Pancreas (tissue), 10 donors: Measurements from ENCODE around the gene ARID4B. TPM values are rescaled to one million over a fixed set of nuclear protein-coding genes. Genes with fewer than 3 reads are reported as not detected.

Source experiments
- ATAC-seq, 4 donors: fragments of 200-7000 bp; cut with Tn5 transposase; one replicate each; pipeline versions ENCODE4 v1.8.0 to v1.9.1; 2020; ENCODE audit warnings: mild to moderate bottlenecking in 4 of 4, moderate library complexity in 4 of 4
- DNase-seq, 6 donors: peaks; one replicate each; pipeline ENCODE4 v3.0.0-alpha.2; 2020
- FAIRE-seq: peaks from 2 replicates; lab custom pipeline; 2012; peaks lifted over from hg19 to GRCh38; lab: Jason Lieb, UNC
- H3K27ac ChIP-seq, 4 donors: fragments of 200-600 bp; sonication (generic); 1 replicate in 3 of 4; 2 replicates in 1 of 4; pipeline versions ENCODE4 v1.5.0 to v1.8.0; 2020
- H3K27me3 ChIP-seq, 4 donors: fragments of 200-600 bp; one replicate each; pipeline ENCODE4 v1.8.0; 2021
- H3K36me3 ChIP-seq, 3 donors: fragments of 200-600 bp; sonication (generic) in 1 of 3; one replicate each; pipeline versions ENCODE4 v1.5.0 to v1.8.0; 2020 to 2021
- H3K4me1 ChIP-seq, 3 donors: fragments of 200-600 bp; one replicate each; pipeline ENCODE4 v1.8.0; 2021
- H3K4me3 ChIP-seq, 4 donors: fragments of 200-600 bp; sonication (generic) in 2 of 4; one replicate each; pipeline versions ENCODE4 v1.5.0 to v1.8.0; 2020 to 2021
- H3K9me3 ChIP-seq, 4 donors: fragments of 200-600 bp; one replicate each; pipeline ENCODE4 v1.8.0; 2021
- WGBS, 2 donors: extraction: QIAGEN DNeasy Blood & Tissue Kit; methylation state at CpG; one replicate each; pipeline ENCODE4 v1.1.7; 2013; 5-methylcytosine and 5-hydroxymethylcytosine counted together
- intact Hi-C, 3 donors: fragments of 100-400 bp; cut with DNase I; formaldehyde crosslinking; loops; one replicate each; pipeline versions ENCODE4 v1.11.1 to v1.14.2; 2022
- polyA plus RNA-seq, 2 donors: library from polyadenylated mRNA; stranded (reverse); fragments of 200-250 nt; gene quantifications; one replicate each; pipeline ENCODE4 v1.2.3, GENCODE V29; 2013
- total RNA-seq, 6 donors: library from RNA; stranded (reverse); fragmentation: NEBNext Ultra II Directional in 4 of 6; extraction: Animal tissue kit (Norgen Biotek cat#: 25700) in 4 of 6; gene quantifications; one replicate each; pipeline versions ENCODE4 v1.2.1 to v1.2.4, GENCODE V29; 2021 to 2023
- TF ChIP-seq, protein P1 (sequence below), 4 donors: fragments of 200-600 bp; sonication (generic) in 3 of 4; IDR thresholded peaks; one replicate each; pipeline versions ENCODE4 v1.5.0 to v1.8.0; 2021; ENCODE audit warnings: antibody characterized with exemption in 4 of 4
- donor health status: healthy with polysubstance abuse.
- donor health status: DM: no; HTN: no; CAD: no; lungs with moderate emphysema.
- donor health status: DM: no; HTN: no; CAD: no.
- donor health status: control.
- donor health status: control.
- donor health status: Bipolar disorder and iron deficiency.
- donor health status: DM: yes; HTN: yes; CAD: no.
- donor health status: DM: no; HTN: no; CAD: no.
- donor health status: DM: no; HTN: no; CAD: no.
- donor health status: DM: yes; HTN: yes; CAD: no.

The ARID4B gene, protein sequence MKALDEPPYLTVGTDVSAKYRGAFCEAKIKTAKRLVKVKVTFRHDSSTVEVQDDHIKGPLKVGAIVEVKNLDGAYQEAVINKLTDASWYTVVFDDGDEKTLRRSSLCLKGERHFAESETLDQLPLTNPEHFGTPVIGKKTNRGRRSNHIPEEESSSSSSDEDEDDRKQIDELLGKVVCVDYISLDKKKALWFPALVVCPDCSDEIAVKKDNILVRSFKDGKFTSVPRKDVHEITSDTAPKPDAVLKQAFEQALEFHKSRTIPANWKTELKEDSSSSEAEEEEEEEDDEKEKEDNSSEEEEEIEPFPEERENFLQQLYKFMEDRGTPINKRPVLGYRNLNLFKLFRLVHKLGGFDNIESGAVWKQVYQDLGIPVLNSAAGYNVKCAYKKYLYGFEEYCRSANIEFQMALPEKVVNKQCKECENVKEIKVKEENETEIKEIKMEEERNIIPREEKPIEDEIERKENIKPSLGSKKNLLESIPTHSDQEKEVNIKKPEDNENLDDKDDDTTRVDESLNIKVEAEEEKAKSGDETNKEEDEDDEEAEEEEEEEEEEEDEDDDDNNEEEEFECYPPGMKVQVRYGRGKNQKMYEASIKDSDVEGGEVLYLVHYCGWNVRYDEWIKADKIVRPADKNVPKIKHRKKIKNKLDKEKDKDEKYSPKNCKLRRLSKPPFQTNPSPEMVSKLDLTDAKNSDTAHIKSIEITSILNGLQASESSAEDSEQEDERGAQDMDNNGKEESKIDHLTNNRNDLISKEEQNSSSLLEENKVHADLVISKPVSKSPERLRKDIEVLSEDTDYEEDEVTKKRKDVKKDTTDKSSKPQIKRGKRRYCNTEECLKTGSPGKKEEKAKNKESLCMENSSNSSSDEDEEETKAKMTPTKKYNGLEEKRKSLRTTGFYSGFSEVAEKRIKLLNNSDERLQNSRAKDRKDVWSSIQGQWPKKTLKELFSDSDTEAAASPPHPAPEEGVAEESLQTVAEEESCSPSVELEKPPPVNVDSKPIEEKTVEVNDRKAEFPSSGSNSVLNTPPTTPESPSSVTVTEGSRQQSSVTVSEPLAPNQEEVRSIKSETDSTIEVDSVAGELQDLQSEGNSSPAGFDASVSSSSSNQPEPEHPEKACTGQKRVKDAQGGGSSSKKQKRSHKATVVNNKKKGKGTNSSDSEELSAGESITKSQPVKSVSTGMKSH (N-terminal part only)
- total RNA-seq (10 to 100 TPM; 14.7 to 26.6 (median 19.2) TPM), polyA plus RNA-seq (10 to 100 TPM; 12.5 to 14.8 TPM)

GRCh38 chr1:235327559-235328270, at the start of gene ARID4B:
Gene ARID4B, minus strand, starts transcription at chr1:235328179. Its CDS starts 1,260 bp downstream, at chr1:235326919.
- no peaks in the 10 kb centered on the region for H3K27me3 ChIP-seq
- ATAC-seq (peak; percentile 25 to 47 (median 32)), DNase-seq (peak in 3 of 6 donors; percentile 90 to 91 (median 90)), FAIRE-seq (no peak)
- 0% methylated on average over 42 to 58 of the region's 58 CpGs for WGBS, 2 donors
- H3K4me3 ChIP-seq, result peak within 1 kb of the TSS; percentile 73 to 99 (median 94)
- intact Hi-C loops, result loop anchor here in 1 of 3 donors (10.0 kb wide), 1 partner anchor 73 kb away; no protein-coding TSS in a partner anchor
- H3K9me3 ChIP-seq, result no peaks in the 10 kb centered on the region
- no peaks in the 10 kb centered on the region for H3K36me3 ChIP-seq
- H3K27ac ChIP-seq, result peak within 1 kb of the TSS; percentile 87 to 99 (median 92)
- H3K4me1 ChIP-seq, result peaks cover 23 to 52% (median 49%) of the 10 kb centered on the region in 3 donors
- TF ChIP-seq, protein P1, sequence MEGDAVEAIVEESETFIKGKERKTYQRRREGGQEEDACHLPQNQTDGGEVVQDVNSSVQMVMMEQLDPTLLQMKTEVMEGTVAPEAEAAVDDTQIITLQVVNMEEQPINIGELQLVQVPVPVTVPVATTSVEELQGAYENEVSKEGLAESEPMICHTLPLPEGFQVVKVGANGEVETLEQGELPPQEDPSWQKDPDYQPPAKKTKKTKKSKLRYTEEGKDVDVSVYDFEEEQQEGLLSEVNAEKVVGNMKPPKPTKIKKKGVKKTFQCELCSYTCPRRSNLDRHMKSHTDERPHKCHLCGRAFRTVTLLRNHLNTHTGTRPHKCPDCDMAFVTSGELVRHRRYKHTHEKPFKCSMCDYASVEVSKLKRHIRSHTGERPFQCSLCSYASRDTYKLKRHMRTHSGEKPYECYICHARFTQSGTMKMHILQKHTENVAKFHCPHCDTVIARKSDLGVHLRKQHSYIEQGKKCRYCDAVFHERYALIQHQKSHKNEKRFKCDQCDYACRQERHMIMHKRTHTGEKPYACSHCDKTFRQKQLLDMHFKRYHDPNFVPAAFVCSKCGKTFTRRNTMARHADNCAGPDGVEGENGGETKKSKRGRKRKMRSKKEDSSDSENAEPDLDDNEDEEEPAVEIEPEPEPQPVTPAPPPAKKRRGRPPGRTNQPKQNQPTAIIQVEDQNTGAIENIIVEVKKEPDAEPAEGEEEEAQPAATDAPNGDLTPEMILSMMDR (IDR thresholded peaks at IDR 0.05), result no peak

DNA sequence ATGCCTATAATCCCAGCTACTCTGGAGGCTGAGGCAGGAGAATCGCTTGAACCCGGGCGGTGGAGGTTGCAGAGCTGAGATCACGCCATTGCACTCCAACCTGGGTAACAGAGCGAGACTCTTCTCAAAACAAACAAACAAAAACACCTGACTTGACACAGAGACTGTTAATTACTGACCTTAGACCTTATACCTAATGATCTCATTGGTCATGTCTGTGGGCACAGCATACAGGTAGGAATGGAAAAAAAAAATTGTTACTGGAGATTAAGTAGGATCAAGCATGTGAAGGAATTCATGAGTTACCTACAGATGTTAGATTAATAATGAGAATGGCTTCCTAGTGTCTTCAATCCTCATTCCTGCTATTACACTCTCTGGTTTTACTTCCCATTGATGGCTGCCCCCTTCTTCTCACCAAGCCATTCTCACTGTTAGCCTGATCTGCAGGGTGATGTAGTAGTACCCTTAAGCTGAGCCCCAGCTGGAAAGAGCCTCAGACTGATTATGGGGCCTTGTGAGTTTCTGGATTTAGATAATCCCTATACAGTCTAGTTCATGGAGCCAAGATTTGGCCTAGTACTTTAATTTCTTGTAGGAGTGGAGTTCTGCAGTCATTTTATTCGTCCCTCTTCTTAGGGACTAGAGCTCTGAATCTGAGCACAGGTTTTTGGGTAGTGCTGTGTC, 48.1 kb upstream of the ARID4B start:
- Histone ChIP-seq H3K36me3 (peaks cover 0 to 8% (median 3%) of the 10 kb centered on the region in 3 donors), H3K27me3 (no peaks in the 10 kb centered on the region), H3K9me3 (no peaks in the 10 kb centered on the region), H3K27ac (no peak overlapping the region), H3K4me1 (no peaks in the 10 kb centered on the region), H3K4me3 (no peak overlapping the region)
- no peak for DNase-seq
- 95 to 96% methylated on average over 6 of the region's 6 CpGs for WGBS, 2 donors
- intact Hi-C loops, result no loop called here
- no peak for ATAC-seq
- TF ChIP-seq, protein P1 (IDR thresholded peaks at IDR 0.05), result no peak
- no peak for FAIRE-seq

- no peak for FAIRE-seq
Measured at GRCh38 chr1:235369802-235370201, 41.8 kb upstream of the ARID4B start.

More at GRCh38 chr1:235369802-235370201, 41.8 kb upstream of the ARID4B start:
- Histone ChIP-seq H3K36me3 (no peaks in the 10 kb centered on the region), H3K27me3 (no peaks in the 10 kb centered on the region), H3K4me3 (no peak overlapping the region), H3K27ac (no peak overlapping the region), H3K4me1 (peaks cover 0 to 6% (median 0%) of the 10 kb centered on the region in 3 donors), H3K9me3 (no peaks in the 10 kb centered on the region)
- ATAC-seq, result no peak
- TF ChIP-seq, protein P1 (IDR thresholded peaks at IDR 0.05), result no peak
- WGBS, 2 donors, result 85 to 87% methylated on average over 5 of the region's 5 CpGs
- intact Hi-C loops, result no loop called here
- DNase-seq, result no peak
